ENCODE data around the gene MAN1A1. TPM values are rescaled to one million over a fixed set of nuclear protein-coding genes. Genes with fewer than 3 reads are reported as not detected.

MAN1A1 gene
- total and polyA plus RNA-seq, 2 of the 8 experiments (the other 6 are each of a cell fraction or from before 2014, with no cell fraction given) = 1.8 to 5.4 TPM

DNA sequence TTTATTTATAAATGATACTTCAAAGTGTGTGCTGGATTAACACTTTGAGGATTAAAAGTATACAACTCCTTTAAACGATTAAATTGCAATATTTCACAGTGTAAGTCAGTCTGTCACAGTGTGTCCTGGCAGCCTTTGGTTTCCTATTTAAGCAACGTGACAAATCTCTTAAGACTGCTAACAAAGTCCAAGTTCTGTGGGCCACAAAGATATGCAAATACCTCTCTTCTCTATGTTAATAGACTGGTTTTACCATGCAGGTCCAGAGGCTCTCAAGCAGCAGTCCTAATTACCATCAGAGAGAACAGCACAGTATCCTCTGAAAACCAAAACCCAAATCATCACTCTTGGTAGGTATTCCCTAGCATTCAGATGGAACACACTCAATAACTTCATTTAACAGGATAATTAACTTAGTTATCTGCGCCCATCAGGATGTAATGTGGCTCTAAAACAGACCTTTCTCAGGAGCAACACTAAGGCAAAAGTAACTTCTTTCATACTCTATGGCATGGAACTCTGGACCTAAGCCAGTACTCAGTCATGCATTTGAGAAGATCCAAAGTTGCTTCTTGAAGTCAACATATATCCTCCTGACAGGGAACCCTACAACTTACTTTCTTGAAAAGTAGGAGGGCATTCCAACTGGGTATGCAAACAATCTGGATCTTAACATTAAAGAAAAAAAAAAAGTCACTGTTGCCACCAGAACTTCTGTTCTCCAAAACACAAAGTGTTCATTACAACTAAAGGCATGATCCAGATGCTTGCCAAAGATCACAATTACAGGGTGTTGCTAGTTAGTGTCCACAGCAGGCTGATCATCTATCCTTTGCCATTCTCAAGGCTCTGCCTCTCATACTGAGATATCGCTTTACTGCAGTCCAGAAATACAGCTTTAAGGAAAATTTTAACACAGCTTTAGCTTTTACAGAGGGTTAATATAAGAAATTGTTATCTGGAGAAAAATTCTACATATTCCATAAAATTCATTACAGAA, 53.2 kb downstream of the MAN1A1 start:
- H2BK5ac ChIP-seq (ENCODE audit: low read depth, low read length) = no peak overlapping the region
- H3K4me3 ChIP-seq (ENCODE audit: extremely low read depth in 1 of 4, insufficient read depth in 2 of 4, low read depth in 3 of 4, low read length in 4 of 4) = peak overlapping the region in 1 of 4 experiments; percentile 4; a peak in 1 of 8 replicates
- TF ChIP-seq HDAC6 (IDR thresholded peaks at IDR 0.05; ENCODE audit: low read depth, low read length) (no peak), SP1 (IDR thresholded peaks at IDR 0.05; ENCODE audit: low read depth, low read length) (no peak), RNF2 (IDR thresholded peaks at IDR 0.05; ENCODE audit: borderline replicate concordance, low read depth, low read length, missing control alignments, poor library complexity, severe bottlenecking) (no peak), POLR2AphosphoS5 (IDR thresholded peaks at IDR 0.05; ENCODE audit: low read depth, low read length) (no peak), CTBP2 (IDR thresholded peaks at IDR 0.05; ENCODE audit: borderline replicate concordance, insufficient read depth, insufficient read length, low read length) (no peak), GABPA (IDR thresholded peaks at IDR 0.05; ENCODE audit: borderline replicate concordance, insufficient read depth, low read length) (no peak), YY1 (IDR thresholded peaks at IDR 0.05; ENCODE audit: low read depth, low read length) (no peak), POU5F1 (IDR thresholded peaks at IDR 0.05; ENCODE audit: low read depth, low read length) (0 out of 2 replicates have a peak, but pooled peaks have one; percentile 35)
- TF ChIP-seq, protein P1, sequence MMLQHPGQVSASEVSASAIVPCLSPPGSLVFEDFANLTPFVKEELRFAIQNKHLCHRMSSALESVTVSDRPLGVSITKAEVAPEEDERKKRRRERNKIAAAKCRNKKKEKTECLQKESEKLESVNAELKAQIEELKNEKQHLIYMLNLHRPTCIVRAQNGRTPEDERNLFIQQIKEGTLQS (IDR thresholded peaks at IDR 0.05; ENCODE audit: insufficient read depth, low read depth, low read length) = no peak
- no peaks in the 10 kb centered on the region for H3K9me3 ChIP-seq (ENCODE audit: insufficient read depth in 2 of 2, low read depth in 1 of 2, low read length in 1 of 2)
- FAIRE-seq (no peak), DNase-seq (ENCODE audit: low read depth in 1 of 2, low spot score in 2 of 2) (no peak)
- no peaks in the 10 kb centered on the region for H3K79me2 ChIP-seq (ENCODE audit: control insufficient read depth in 1 of 2, insufficient read depth in 2 of 2, low read length in 2 of 2)
- H3K4me1 ChIP-seq (replicated peaks in 1 of 4; ENCODE audit: control insufficient read depth in 3 of 4, insufficient read depth in 4 of 4, low read length in 3 of 4) = peaks cover 0 to 9% (median 6%) of the 10 kb centered on the region in 4 experiments; a peak in 6 of 7 replicates
- WGBS, 2 experiments (ENCODE audit: extremely low coverage in 1 of 2, insufficient coverage in 1 of 2, insufficient read length in 1 of 2, insufficient replicate concordance in 2 of 2, low coverage in 1 of 2, low lambda C conversion rate in 2 of 2, missing lambda C conversion rate in 1 of 2) = 61% methylated on average over 4 of the region's 4 CpGs; no CpG with 5 or more reads in 1 of the 2 experiments
- H3K4ac ChIP-seq (replicated peaks; ENCODE audit: insufficient read length, low read depth, low read length) = no peak overlapping the region
- H4K91ac ChIP-seq (replicated peaks; ENCODE audit: insufficient read length, low read length) = no peak overlapping the region
- H3K9ac ChIP-seq (replicated peaks in 1 of 4; ENCODE audit: extremely low read depth in 1 of 4, low read depth in 3 of 4, low read length in 3 of 4) = no peak overlapping the region
- H2BK12ac ChIP-seq (ENCODE audit: low read depth, low read length) = no peak overlapping the region
- no peaks in the 10 kb centered on the region for H3K79me1 ChIP-seq (ENCODE audit: low read depth, low read length)
- H4K8ac ChIP-seq (ENCODE audit: extremely low read depth, insufficient read depth, low read length) = no peak overlapping the region
- H3K27me3 ChIP-seq (replicated peaks in 1 of 4; ENCODE audit: control insufficient read depth in 3 of 4, extremely low read depth in 1 of 4, insufficient read depth in 3 of 4, low read length in 3 of 4) = no peaks in the 10 kb centered on the region
- POLR2A ChIA-PET (ENCODE audit: partially characterized antibody) = interaction anchor here (0.8 kb wide), 1 partner anchor 54 kb away, joined by 3 read pairs; no protein-coding TSS in a partner anchor
- no peak overlapping the region for H2BK15ac ChIP-seq (ENCODE audit: low read length)
- no peak overlapping the region for H3K27ac ChIP-seq (ENCODE audit: low read depth, low read length)
- CTCF ChIA-PET (ENCODE audit: partially characterized antibody) = no interaction called here
- no peak overlapping the region for H2AFZ ChIP-seq (ENCODE audit: low read length)
- H2BK20ac ChIP-seq (ENCODE audit: low read length) = no peak overlapping the region
- no peak overlapping the region for H3K4me2 ChIP-seq (ENCODE audit: insufficient read depth in 1 of 2, low read depth in 2 of 2, low read length in 2 of 2)
- H3K18ac ChIP-seq (ENCODE audit: extremely low read depth, low read length) = no peak overlapping the region
- H4K5ac ChIP-seq (ENCODE audit: insufficient read length, low read depth, low read length) = peak overlapping the region; percentile 24
- no peaks in the 10 kb centered on the region for H4K20me1 ChIP-seq (replicated peaks in 1 of 2; ENCODE audit: control insufficient read depth in 1 of 2, insufficient read depth in 2 of 2, low read length in 2 of 2)
- H3K14ac ChIP-seq (ENCODE audit: insufficient read length) = no peak overlapping the region
- H3K56ac ChIP-seq (replicated peaks; ENCODE audit: insufficient read length, low read depth, low read length) = no peak overlapping the region
- no peak overlapping the region for H3K23ac ChIP-seq (ENCODE audit: insufficient read length)
- H3K36me3 ChIP-seq (ENCODE audit: control insufficient read depth in 2 of 4, insufficient read depth in 4 of 4, low read length in 3 of 4) = no peaks in the 10 kb centered on the region
- H3K23me2 ChIP-seq (ENCODE audit: low read depth, low read length) = no peaks in the 10 kb centered on the region
- no peak overlapping the region for H2AK5ac ChIP-seq (ENCODE audit: low read depth, low read length)
- no peak overlapping the region for H2BK120ac ChIP-seq (replicated peaks; ENCODE audit: low read depth, low read length)
